Lower leg skin (tissue), 4 donors: Measurements from ENCODE around the gene SCD5. TPM values are rescaled to one million over a fixed set of nuclear protein-coding genes. Genes with fewer than 3 reads are reported as not detected.

Experiments used
- DNase-seq, 2 donors: peaks; one replicate each; pipeline ENCODE4 v3.0.0-alpha.2; 2019; ENCODE audit warnings: low spot score in 2 of 2
- H3K4me3 ChIP-seq: fragments of 200-600 bp; sonication (generic); 2 replicates; pipeline ENCODE4 v1.5.1; 2017; ENCODE audit warnings: mild to moderate bottlenecking, low read depth; ENCODE audit not compliant: poor library complexity, severe bottlenecking
- POLR2A ChIP-seq, 2 donors: fragments of 450-650 bp; IDR thresholded peaks; one replicate each; pipeline ENCODE4 v1.6.1; 2016 to 2017; ENCODE audit warnings: antibody characterized with exemption in 2 of 2, mild to moderate bottlenecking in 1 of 2, moderate library complexity in 1 of 2
- WGBS, 2 donors: methylation state at CpG; one replicate each; pipeline ENCODE4 v1.1.5; 2018; 5-methylcytosine and 5-hydroxymethylcytosine counted together
- intact Hi-C: fragments of 100-400 bp; cut with DNase I; formaldehyde crosslinking; loops from one replicate; pipeline ENCODE4 v1.15.0; 2023; ENCODE audit warnings: low total_unique reads
- total RNA-seq, 4 donors: library from RNA; depleted of rRNA; stranded (reverse); fragments of >200 nt; gene quantifications; one replicate each; pipeline ENCODE4 v1.1.0, GENCODE V29; 2016
- TF ChIP-seq, protein P1 (sequence below), 3 donors: fragments of 450-650 bp; IDR thresholded peaks; one replicate each; pipeline ENCODE4 v1.5.1; 2016; ENCODE audit warnings: antibody characterized with exemption in 3 of 3, mild to moderate bottlenecking in 3 of 3, moderate library complexity in 2 of 3

Gene SCD5
- total RNA-seq, 4 donors from 2014 or later = 4.6 to 16.9 (median 11.6) TPM

DNA sequence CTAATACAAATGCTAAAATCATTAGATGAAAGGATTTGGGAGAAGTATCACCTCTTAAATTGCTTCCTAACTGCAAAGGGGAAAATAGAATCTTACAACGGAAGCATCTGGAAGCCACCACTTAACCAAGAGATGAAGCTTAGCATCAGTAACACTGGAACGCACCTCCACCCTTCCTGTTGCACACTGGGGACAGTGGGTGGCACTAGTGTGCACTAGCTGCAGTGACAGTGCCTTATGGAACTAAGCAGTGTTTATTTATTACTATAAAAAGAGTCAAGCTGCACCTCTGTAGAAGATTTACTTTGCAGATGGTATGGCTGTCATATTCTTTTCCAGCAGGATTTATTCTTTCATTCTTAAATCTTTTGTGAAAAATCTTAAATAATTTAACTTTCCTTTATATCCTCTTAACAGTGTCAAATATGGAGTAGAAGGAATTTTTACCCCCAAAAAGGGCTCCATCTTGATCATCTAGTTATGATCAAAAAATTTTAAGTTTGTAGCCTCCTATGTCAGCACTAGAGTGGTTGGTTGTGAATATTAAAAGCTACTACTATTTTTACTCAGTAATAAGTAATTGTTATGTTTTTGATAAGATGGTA, 76.7 kb downstream of the SCD5 start:
- intact Hi-C loops = no loop called here
- WGBS, 2 donors = 43 to 47% methylated on average over 2 of the region's 2 CpGs
- TF ChIP-seq, protein P1, sequence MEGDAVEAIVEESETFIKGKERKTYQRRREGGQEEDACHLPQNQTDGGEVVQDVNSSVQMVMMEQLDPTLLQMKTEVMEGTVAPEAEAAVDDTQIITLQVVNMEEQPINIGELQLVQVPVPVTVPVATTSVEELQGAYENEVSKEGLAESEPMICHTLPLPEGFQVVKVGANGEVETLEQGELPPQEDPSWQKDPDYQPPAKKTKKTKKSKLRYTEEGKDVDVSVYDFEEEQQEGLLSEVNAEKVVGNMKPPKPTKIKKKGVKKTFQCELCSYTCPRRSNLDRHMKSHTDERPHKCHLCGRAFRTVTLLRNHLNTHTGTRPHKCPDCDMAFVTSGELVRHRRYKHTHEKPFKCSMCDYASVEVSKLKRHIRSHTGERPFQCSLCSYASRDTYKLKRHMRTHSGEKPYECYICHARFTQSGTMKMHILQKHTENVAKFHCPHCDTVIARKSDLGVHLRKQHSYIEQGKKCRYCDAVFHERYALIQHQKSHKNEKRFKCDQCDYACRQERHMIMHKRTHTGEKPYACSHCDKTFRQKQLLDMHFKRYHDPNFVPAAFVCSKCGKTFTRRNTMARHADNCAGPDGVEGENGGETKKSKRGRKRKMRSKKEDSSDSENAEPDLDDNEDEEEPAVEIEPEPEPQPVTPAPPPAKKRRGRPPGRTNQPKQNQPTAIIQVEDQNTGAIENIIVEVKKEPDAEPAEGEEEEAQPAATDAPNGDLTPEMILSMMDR (IDR thresholded peaks at IDR 0.05) = no peak
- TF ChIP-seq POLR2A (IDR thresholded peaks at IDR 0.05) = no peak
- DNase-seq = no peak
- H3K4me3 ChIP-seq = no peak overlapping the region

- peak in 1 of 2 donors; percentile 53 for DNase-seq
- 60 to 66% methylated on average over 7 of the region's 7 CpGs for WGBS, 2 donors
Observed at GRCh38 chr4:82718162-82718940, 80.2 kb downstream of the SCD5 start.

GRCh38 chr4:82715731-82716617, 82.6 kb downstream of the SCD5 start:
- TF ChIP-seq, protein P1 (IDR thresholded peaks at IDR 0.05) = no peak
- no peak for TF ChIP-seq POLR2A (IDR thresholded peaks at IDR 0.05)
- no peak for DNase-seq
- H3K4me3 ChIP-seq = no peak overlapping the region
- intact Hi-C loops = no loop called here
- 70 to 76% methylated on average over 12 of the region's 12 CpGs for WGBS, 2 donors

More at GRCh38 chr4:82718162-82718940, 80.2 kb downstream of the SCD5 start:
- intact Hi-C loops = no loop called here
- no peak for TF ChIP-seq POLR2A (IDR thresholded peaks at IDR 0.05)
- TF ChIP-seq, protein P1 (IDR thresholded peaks at IDR 0.05) = no peak
- H3K4me3 ChIP-seq = no peak overlapping the region

- TF ChIP-seq, protein P1 (IDR thresholded peaks at IDR 0.05) = no peak
- TF ChIP-seq POLR2A (IDR thresholded peaks at IDR 0.05) = no peak
- WGBS, 2 donors = 93 to 95% methylated on average over 3 of the region's 3 CpGs
- DNase-seq = no peak
- H3K4me3 ChIP-seq = no peak overlapping the region
- intact Hi-C loops = no loop called here
Observed at GRCh38 chr4:82713856-82714255, 84.7 kb downstream of the SCD5 start.

GRCh38 chr4:82712561-82712960, 86.0 kb downstream of the SCD5 start:
- TF ChIP-seq POLR2A (IDR thresholded peaks at IDR 0.05) = no peak
- TF ChIP-seq, protein P1 (IDR thresholded peaks at IDR 0.05) = no peak
- intact Hi-C loops = no loop called here
- 92 to 95% methylated on average over 5 of the region's 5 CpGs for WGBS, 2 donors
- no peak overlapping the region for H3K4me3 ChIP-seq
- no peak for DNase-seq
